Activated CD8-positive, alpha-beta T cell treated with anti-CD3 and anti-CD28 coated beads for 36 hours (primary cell): Measurements from ENCODE around the gene MYO5C. TPM values are rescaled to one million over a fixed set of nuclear protein-coding genes. Genes with fewer than 3 reads are reported as not detected.

Source experiments
- ATAC-seq: fragments of 200-7000 bp; cut with Tn5 transposase; one replicate; pipeline ENCODE4 v1.10.0; 2021; ENCODE audit warnings: mild to moderate bottlenecking, moderate library complexity
- CTCF ChIA-PET: fragments of 350-600 bp; sonication (Branson Sonifier 250); formaldehyde crosslinking; loops from one replicate; lab custom pipeline; 2021; ENCODE audit warnings: antibody characterized with exemption; lab: Charles Lee
- POLR2A ChIA-PET: fragments of 350-600 bp; sonication (Branson Sonifier 250); formaldehyde crosslinking; loops from one replicate; lab custom pipeline; 2021; ENCODE audit warnings: antibody characterized with exemption; lab: Charles Lee
- DNase-seq: peaks from one replicate; pipeline ENCODE4 v3.0.0-alpha.2; 2020
- H3K27ac Mint-ChIP-seq: one replicate; pipeline ENCODE4 v1.8.0; 2021; ENCODE audit warnings: mild to moderate bottlenecking, mixed read lengths
- H3K27me3 Mint-ChIP-seq: one replicate; pipeline ENCODE4 v1.8.0; 2021; ENCODE audit warnings: mixed read lengths
- H3K36me3 Mint-ChIP-seq: one replicate; pipeline ENCODE4 v1.8.0; 2021; ENCODE audit warnings: low read depth, mixed read lengths
- H3K4me1 Mint-ChIP-seq: one replicate; pipeline ENCODE4 v1.8.0; 2021; ENCODE audit warnings: low read depth, mixed read lengths
- H3K4me3 Mint-ChIP-seq: one replicate; pipeline ENCODE4 v1.8.0; 2021; ENCODE audit warnings: mild to moderate bottlenecking, moderate library complexity, mixed read lengths
- H3K9me3 Mint-ChIP-seq: one replicate; pipeline ENCODE4 v1.8.0; 2021; ENCODE audit warnings: mixed read lengths
- CTCF ChIP-seq: fragments of 200-600 bp; IDR thresholded peaks from one replicate; pipeline ENCODE4 v1.8.0; 2022; ENCODE audit warnings: antibody characterized with exemption, mild to moderate bottlenecking
- intact Hi-C: fragments of 100-400 bp; cut with micrococcal nuclease; formaldehyde crosslinking; loops from one replicate; pipeline ENCODE4 v1.10.0; 2022
- total RNA-seq, 2 experiments: library from RNA; stranded (reverse); gene quantifications; one replicate each; pipeline ENCODE4 v1.2.3, GENCODE V29; 2021

The MYO5C gene
- total RNA-seq, 2 experiments from 2014 or later = 1.3 to 1.9 TPM

DNA sequence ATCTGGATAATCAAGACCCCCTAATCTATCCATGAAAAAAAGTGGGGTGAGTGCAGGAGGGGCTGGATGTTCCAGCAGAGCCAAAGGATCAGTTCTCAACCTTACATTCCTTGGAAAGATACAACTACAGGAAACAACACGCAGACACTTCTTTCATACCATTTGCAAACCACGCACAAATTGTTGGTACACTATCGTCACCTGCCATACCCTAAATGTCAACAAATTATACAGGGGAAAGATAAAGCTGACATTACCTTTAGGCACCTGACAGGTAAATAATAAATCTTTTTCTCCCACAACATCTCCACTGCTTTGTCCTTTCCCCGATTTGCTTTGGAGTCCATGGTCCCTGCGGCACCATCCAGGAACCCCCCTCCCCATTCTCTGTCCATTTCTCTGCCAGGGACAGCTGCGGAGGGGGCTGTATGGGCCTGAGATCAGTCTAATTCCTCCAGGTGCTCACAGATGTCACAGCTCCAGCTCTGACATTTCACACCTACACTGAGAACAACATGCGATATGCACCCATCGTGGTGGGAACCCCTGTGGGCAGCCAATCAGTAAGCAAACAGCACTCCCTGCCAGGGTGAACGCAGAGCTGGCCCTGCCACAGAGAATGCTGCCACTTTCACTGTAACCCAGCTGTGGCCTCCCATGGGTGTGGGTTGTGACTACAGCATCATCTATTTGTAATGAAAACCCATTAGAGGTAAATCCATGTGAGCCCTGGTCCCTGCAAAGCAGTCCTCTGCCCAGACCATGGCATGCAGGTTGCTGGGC is 145.4 kb downstream of the MYO5C start:
- DNase-seq = no peak
- H3K27me3 Mint-ChIP-seq = no peaks in the 10 kb centered on the region
- H3K27ac Mint-ChIP-seq = no peak overlapping the region
- no peaks in the 10 kb centered on the region for H3K9me3 Mint-ChIP-seq
- no peak for TF ChIP-seq CTCF
- no peak for ATAC-seq
- CTCF ChIA-PET = interaction anchor here (0.8 to 2.3 kb wide), 3 partner anchors 8 to 13 kb away, joined by 3 to 6 read pairs (median 3); no protein-coding TSS in a partner anchor
- intact Hi-C loops = no loop called here
- H3K4me3 Mint-ChIP-seq = no peak overlapping the region
- H3K4me1 Mint-ChIP-seq = no peaks in the 10 kb centered on the region
- peaks cover 14% of the 10 kb centered on the region for H3K36me3 Mint-ChIP-seq
- POLR2A ChIA-PET = no interaction called here

- intact Hi-C loops = no loop called here
- DNase-seq (no peak), ATAC-seq (no peak)
- CTCF ChIA-PET = interaction anchor here (1.3 kb wide), 1 partner anchor 9 kb away, joined by 3 read pairs; no protein-coding TSS in a partner anchor
- peaks cover 14% of the 10 kb centered on the region for H3K36me3 Mint-ChIP-seq
- H3K27ac Mint-ChIP-seq = no peak overlapping the region
- no peaks in the 10 kb centered on the region for H3K9me3 Mint-ChIP-seq
- no peaks in the 10 kb centered on the region for H3K27me3 Mint-ChIP-seq
- H3K4me1 Mint-ChIP-seq = no peaks in the 10 kb centered on the region
- POLR2A ChIA-PET = no interaction called here
- no peak for TF ChIP-seq CTCF
- no peak overlapping the region for H3K4me3 Mint-ChIP-seq
Observed at GRCh38 chr15:52148403-52148802, 147.2 kb downstream of the MYO5C start.

DNA sequence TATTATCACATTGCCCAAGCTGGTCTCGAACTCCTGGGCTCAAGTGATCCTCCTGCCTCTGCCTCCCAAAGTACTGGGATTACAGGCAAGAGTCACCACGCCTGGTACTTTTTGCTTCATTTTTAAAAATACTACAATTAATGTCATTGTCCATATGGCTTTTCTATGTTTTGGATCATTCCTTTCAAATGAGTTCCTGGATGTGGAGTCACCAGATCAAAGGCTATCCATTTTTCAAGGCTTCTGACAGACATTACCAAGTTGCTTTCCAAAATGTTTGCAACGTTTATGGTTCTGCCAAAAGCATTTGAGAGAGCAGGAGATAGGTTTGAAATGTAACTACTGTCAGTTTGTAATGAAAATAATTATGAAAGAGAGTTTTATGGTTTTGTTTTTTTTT is 148.8 kb downstream of the MYO5C start:
- Mint-ChIP-seq H3K27ac (no peak overlapping the region), H3K4me1 (no peaks in the 10 kb centered on the region), H3K27me3 (no peaks in the 10 kb centered on the region), H3K36me3 (peaks cover 14% of the 10 kb centered on the region), H3K4me3 (no peak overlapping the region), H3K9me3 (no peaks in the 10 kb centered on the region)
- ATAC-seq = no peak
- ChIA-PET CTCF (no interaction called here), POLR2A (interaction anchor here (1.1 kb wide), 1 partner anchor 21 kb away, joined by 3 read pairs; no protein-coding TSS in a partner anchor)
- DNase-seq = no peak
- TF ChIP-seq CTCF = no peak
- intact Hi-C loops = no loop called here

GRCh38 chr15:52146261-52146660 is 149.3 kb downstream of the MYO5C start:
- DNase-seq = no peak
- POLR2A ChIA-PET = interaction anchor here (1.1 kb wide), 1 partner anchor 22 kb away, joined by 3 read pairs; no protein-coding TSS in a partner anchor
- H3K4me3 Mint-ChIP-seq = no peak overlapping the region
- H3K4me1 Mint-ChIP-seq = no peaks in the 10 kb centered on the region
- no peaks in the 10 kb centered on the region for H3K9me3 Mint-ChIP-seq
- no peak overlapping the region for H3K27ac Mint-ChIP-seq
- CTCF ChIA-PET = no interaction called here
- H3K27me3 Mint-ChIP-seq = no peaks in the 10 kb centered on the region
- ATAC-seq = no peak
- no peak for TF ChIP-seq CTCF
- intact Hi-C loops = no loop called here
- H3K36me3 Mint-ChIP-seq = peaks cover 14% of the 10 kb centered on the region

DNA sequence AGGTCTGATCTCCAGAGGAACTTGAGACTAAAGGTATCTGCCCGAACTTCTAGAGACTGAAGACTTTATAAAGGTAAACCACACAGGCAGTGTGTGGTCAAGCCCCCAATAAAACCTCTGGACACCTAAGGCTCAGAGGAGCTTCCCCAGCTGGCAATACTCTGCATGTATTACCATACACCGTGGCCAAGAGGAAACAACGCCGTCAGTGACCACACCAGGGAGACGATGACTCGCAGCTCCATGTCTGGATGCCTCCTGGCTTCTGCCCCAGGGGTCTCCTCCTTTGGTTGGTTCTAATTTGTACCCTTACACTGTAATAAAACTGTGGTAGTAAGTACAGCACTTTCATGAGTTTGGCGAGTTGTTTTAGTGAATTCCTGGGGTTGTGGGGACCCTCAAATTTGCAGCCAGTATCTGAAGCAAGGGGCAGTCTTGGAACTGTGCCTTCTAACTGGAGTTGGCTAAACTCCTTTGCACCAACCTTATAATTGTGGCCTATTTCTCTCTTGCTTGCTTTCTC is 150.9 kb downstream of the MYO5C start:
- Mint-ChIP-seq H3K9me3 (no peaks in the 10 kb centered on the region), H3K27me3 (no peaks in the 10 kb centered on the region), H3K36me3 (peaks cover 14% of the 10 kb centered on the region), H3K27ac (no peak overlapping the region), H3K4me1 (no peaks in the 10 kb centered on the region), H3K4me3 (no peak overlapping the region)
- ChIA-PET CTCF (interaction anchor here (1.5 kb wide), 1 partner anchor 83 kb away, joined by 7 read pairs; no protein-coding TSS in a partner anchor), POLR2A (no interaction called here)
- ATAC-seq = no peak
- TF ChIP-seq CTCF = no peak
- no peak for DNase-seq
- intact Hi-C loops = loop anchor here (5.0 kb wide), 1 partner anchor 162 kb away; no protein-coding TSS in a partner anchor
